Type B pancreatic cell (in vitro differentiated cells): ENCODE data around the gene RAB3IL1. TPM values are rescaled to one million over a fixed set of nuclear protein-coding genes. Genes with fewer than 3 reads are reported as not detected.

Experiments used
- DNase-seq: peaks from one replicate; pipeline ENCODE4 v3.0.0; 2021; ENCODE audit warnings: mixed read lengths; ENCODE audit not compliant: unreplicated experiment; ENCODE audit errors: extremely low spot score
- H3K27ac Mint-ChIP-seq: 2 replicates; pipeline ENCODE4 v1.8.0; 2021; ENCODE audit warnings: mild to moderate bottlenecking, mixed read lengths
- H3K27me3 Mint-ChIP-seq: 2 replicates; pipeline ENCODE4 v1.8.0; 2021; ENCODE audit warnings: mixed read lengths
- H3K36me3 Mint-ChIP-seq: 2 replicates; pipeline ENCODE4 v1.8.0; 2021; ENCODE audit warnings: mixed read lengths
- H3K4me1 Mint-ChIP-seq: one replicate; pipeline ENCODE4 v1.8.0; 2021; ENCODE audit warnings: mixed read lengths; ENCODE audit not compliant: unreplicated experiment
- H3K4me3 Mint-ChIP-seq: 2 replicates; pipeline ENCODE4 v1.8.0; 2021; ENCODE audit warnings: mild to moderate bottlenecking, mixed read lengths
- H3K9me3 Mint-ChIP-seq: 2 replicates; pipeline ENCODE4 v1.8.0; 2021; ENCODE audit warnings: mixed read lengths
- CTCF ChIP-seq: fragments of 200-600 bp; sonication (generic); conservative IDR thresholded peaks from 2 replicates; pipeline ENCODE4 v1.5.0; 2021; ENCODE audit warnings: antibody characterized with exemption, mild to moderate bottlenecking
- total RNA-seq: library from RNA; stranded (reverse); gene quantifications from 2 replicates; pipeline ENCODE4 v1.2.1, GENCODE V29; 2021; ENCODE audit warnings: low replicate concordance

The RAB3IL1 gene
- total RNA-seq, 1 donor from 2014 or later: 16.6 TPM

DNA sequence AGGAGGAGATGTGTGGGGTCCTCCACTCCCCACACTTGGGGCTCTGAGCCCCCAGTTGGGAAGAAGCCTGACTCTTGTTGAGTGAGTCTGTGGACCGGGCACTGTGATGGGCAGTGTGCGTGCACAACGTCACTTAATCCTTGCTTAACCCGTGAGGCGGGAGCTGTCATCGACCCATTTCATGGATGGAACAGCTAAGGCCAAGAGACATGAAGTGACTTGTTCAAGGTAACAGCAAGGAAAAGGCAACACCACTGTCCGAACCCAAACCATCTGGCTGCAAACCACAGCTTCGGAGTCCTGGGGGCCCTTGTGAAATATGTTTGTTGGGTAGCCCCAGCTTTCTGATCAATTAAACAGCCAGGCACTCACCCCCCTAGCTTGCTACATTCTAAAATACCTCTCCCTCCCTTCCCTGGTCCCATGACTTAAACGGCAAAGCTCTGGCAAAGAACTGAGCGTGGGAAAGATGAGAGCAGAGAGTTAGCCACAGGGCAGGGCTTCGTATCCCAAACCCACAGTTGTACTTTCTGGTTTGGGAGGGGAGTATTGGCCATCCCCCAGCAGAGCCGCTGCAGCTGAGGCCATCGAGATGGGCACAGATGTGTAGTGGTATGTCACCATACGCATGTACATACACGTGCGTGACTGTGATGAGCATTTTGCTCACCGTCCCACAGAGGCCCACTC lies 63.0 kb downstream of the RAB3IL1 start:
- Mint-ChIP-seq H3K27me3 (no peaks in the 10 kb centered on the region), H3K36me3 (peaks cover 10% of the 10 kb centered on the region), H3K27ac (no peak overlapping the region), H3K4me1 (no peaks in the 10 kb centered on the region), H3K4me3 (no peak overlapping the region), H3K9me3 (no peaks in the 10 kb centered on the region)
- no peak for TF ChIP-seq CTCF
- no peak for DNase-seq

DNA sequence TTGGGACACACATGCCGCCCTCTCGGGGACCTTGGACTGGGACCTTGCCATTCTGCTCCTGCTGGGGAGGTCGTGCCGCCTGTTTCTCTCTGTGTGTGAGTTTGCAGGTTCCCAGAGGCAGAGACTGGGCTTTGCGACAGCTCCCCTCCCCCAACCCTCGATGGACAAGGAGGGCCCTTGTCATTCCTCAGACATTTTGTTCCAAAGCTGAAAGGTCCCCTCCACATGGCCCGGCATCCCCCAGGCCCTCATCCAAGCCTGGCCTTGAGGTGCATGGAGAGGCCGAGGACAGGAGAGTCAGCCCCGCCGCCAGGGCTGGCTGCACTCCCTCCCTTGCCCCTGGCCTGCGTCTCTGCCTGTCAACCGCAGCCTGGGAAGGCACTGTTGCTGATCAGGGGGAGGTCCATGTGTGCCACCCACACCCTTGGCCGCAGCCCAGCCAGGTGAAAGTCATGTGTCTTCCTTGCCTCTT lies 63.6 kb downstream of the RAB3IL1 start:
- DNase-seq: no peak
- no peaks in the 10 kb centered on the region for H3K4me1 Mint-ChIP-seq
- H3K9me3 Mint-ChIP-seq: no peaks in the 10 kb centered on the region
- peaks cover 8% of the 10 kb centered on the region for H3K36me3 Mint-ChIP-seq
- no peaks in the 10 kb centered on the region for H3K27me3 Mint-ChIP-seq
- no peak overlapping the region for H3K4me3 Mint-ChIP-seq
- no peak for TF ChIP-seq CTCF
- H3K27ac Mint-ChIP-seq: no peak overlapping the region

DNA sequence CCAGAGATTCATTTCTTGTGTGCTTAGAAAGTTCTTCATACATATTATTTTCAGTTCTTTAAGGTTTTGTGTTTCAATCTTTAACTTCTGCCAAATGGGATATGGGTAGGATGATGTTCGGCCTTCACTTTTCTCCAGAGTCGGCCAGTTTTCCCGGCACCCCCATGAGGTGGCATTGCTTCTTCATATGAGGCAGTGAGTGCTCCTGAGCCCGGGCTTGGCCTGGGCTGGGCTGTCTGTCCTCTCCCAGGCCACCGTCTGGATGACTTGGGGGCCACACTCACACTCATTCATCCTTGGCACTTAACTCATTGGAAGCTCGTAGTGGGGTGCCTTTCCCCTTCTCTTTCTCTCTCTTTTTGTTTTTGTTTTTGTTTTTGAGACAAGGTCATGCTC lies 65.5 kb downstream of the RAB3IL1 start:
- peaks cover 16% of the 10 kb centered on the region for H3K36me3 Mint-ChIP-seq
- TF ChIP-seq CTCF: no peak
- no peaks in the 10 kb centered on the region for H3K4me1 Mint-ChIP-seq
- DNase-seq: no peak
- H3K27me3 Mint-ChIP-seq: no peaks in the 10 kb centered on the region
- no peak overlapping the region for H3K4me3 Mint-ChIP-seq
- no peak overlapping the region for H3K27ac Mint-ChIP-seq
- no peaks in the 10 kb centered on the region for H3K9me3 Mint-ChIP-seq

- Mint-ChIP-seq H3K27me3 (no peaks in the 10 kb centered on the region), H3K4me1 (no peaks in the 10 kb centered on the region), H3K9me3 (no peaks in the 10 kb centered on the region), H3K36me3 (peaks cover 16% of the 10 kb centered on the region), H3K27ac (no peak overlapping the region), H3K4me3 (no peak overlapping the region)
- TF ChIP-seq CTCF: no peak
- DNase-seq: no peak
These were observed 66.1 kb downstream of the RAB3IL1 start for GRCh38 chr11:61851113-61851899.

- TF ChIP-seq CTCF: no peak
- Mint-ChIP-seq H3K27ac (no peak overlapping the region), H3K4me3 (no peak overlapping the region), H3K4me1 (peaks cover 3% of the 10 kb centered on the region), H3K27me3 (no peaks in the 10 kb centered on the region), H3K9me3 (no peaks in the 10 kb centered on the region), H3K36me3 (peaks cover 19% of the 10 kb centered on the region)
- DNase-seq: no peak
These were observed 66.7 kb downstream of the RAB3IL1 start for GRCh38 chr11:61850687-61851086.
